Endodermal cell (in vitro differentiated cells): Measurements from ENCODE around the gene CYP4F12. TPM values are rescaled to one million over a fixed set of nuclear protein-coding genes. Genes with fewer than 3 reads are reported as not detected.

Experiments used
- DNase-seq: peaks from one replicate; pipeline ENCODE4 v3.0.0-alpha.2; 2017
- H3K27ac ChIP-seq: 2 replicates; pipeline ENCODE4 v1.5.1; 2013; ENCODE audit warnings: mild to moderate bottlenecking, low read depth, low read length, moderate library complexity
- H3K27me3 ChIP-seq: 2 replicates; pipeline ENCODE4 v1.6.1; 2013; ENCODE audit warnings: mild to moderate bottlenecking, low read length, moderate library complexity; ENCODE audit not compliant: insufficient read depth, control insufficient read depth, poor library complexity, severe bottlenecking
- H3K36me3 ChIP-seq: 2 replicates; pipeline ENCODE4 v1.7.0; 2013; ENCODE audit warnings: mild to moderate bottlenecking, low read length, moderate library complexity; ENCODE audit not compliant: control insufficient read depth, insufficient read depth
- H3K4me1 ChIP-seq: one replicate; pipeline ENCODE4 v1.7.0; 2013; ENCODE audit warnings: low read length; ENCODE audit not compliant: control insufficient read depth, insufficient read depth
- H3K4me3 ChIP-seq: 2 replicates; pipeline ENCODE4 v1.5.1; 2013; ENCODE audit warnings: mild to moderate bottlenecking, low read length, moderate library complexity
- H3K9ac ChIP-seq: 2 replicates; pipeline ENCODE4 v1.6.1; 2013; ENCODE audit warnings: mild to moderate bottlenecking, low read length, moderate library complexity; ENCODE audit not compliant: poor library complexity, severe bottlenecking; ENCODE audit errors: extremely low read depth
- H3K9me3 ChIP-seq: 2 replicates; pipeline ENCODE4 v1.6.1; 2013; ENCODE audit warnings: mild to moderate bottlenecking, low read length, moderate library complexity; ENCODE audit not compliant: control insufficient read depth
- H3K27ac Mint-ChIP-seq: 2 replicates; pipeline ENCODE4 v1.8.0; 2020; ENCODE audit warnings: mixed read lengths
- H3K27me3 Mint-ChIP-seq: 2 replicates; pipeline ENCODE4 v1.8.0; 2021; ENCODE audit warnings: mild to moderate bottlenecking, mixed read lengths; ENCODE audit not compliant: insufficient read depth
- H3K36me3 Mint-ChIP-seq: 2 replicates; pipeline ENCODE4 v1.8.0; 2020; ENCODE audit warnings: low read depth, mixed read lengths
- H3K4me1 Mint-ChIP-seq: 2 replicates; pipeline ENCODE4 v1.8.0; 2020; ENCODE audit warnings: mixed read lengths
- H3K4me3 Mint-ChIP-seq: 2 replicates; pipeline ENCODE4 v1.8.0; 2020; ENCODE audit warnings: mild to moderate bottlenecking, moderate library complexity, mixed read lengths
- H3K9me3 Mint-ChIP-seq: 2 replicates; pipeline ENCODE4 v1.8.0; 2020; ENCODE audit warnings: mild to moderate bottlenecking, mixed read lengths
- WGBS, 2 experiments: methylation state at CpG; one replicate each; pipeline versions ENCODE4 v1.1.5 to v1.1.7; 2013; ENCODE audit warnings: missing lambda C conversion rate in 2 of 2, mixed read lengths in 1 of 2; ENCODE audit not compliant: insufficient coverage in 1 of 2, insufficient read length in 1 of 2; 5-methylcytosine and 5-hydroxymethylcytosine counted together
- total RNA-seq, 2 donors: library from RNA; stranded (reverse); fragmentation: NEBNext Ultra II Directional in 1 of 2; extraction: Animal tissue kit (Norgen Biotek cat#: 25700) in 1 of 2; gene quantifications; 2 replicates in 1 of 2; 3 replicates in 1 of 2; pipeline ENCODE4 v1.2.1, GENCODE V29; 2021
- TF ChIP-seq, protein P1 (sequence below): fragments of 200-600 bp; sonication (generic); conservative IDR thresholded peaks from 2 replicates; pipeline ENCODE4 v1.5.0; 2021; ENCODE audit warnings: antibody characterized with exemption, mild to moderate bottlenecking

CYP4F12 gene
- total RNA-seq, 2 donors from 2014 or later = not detected

DNA sequence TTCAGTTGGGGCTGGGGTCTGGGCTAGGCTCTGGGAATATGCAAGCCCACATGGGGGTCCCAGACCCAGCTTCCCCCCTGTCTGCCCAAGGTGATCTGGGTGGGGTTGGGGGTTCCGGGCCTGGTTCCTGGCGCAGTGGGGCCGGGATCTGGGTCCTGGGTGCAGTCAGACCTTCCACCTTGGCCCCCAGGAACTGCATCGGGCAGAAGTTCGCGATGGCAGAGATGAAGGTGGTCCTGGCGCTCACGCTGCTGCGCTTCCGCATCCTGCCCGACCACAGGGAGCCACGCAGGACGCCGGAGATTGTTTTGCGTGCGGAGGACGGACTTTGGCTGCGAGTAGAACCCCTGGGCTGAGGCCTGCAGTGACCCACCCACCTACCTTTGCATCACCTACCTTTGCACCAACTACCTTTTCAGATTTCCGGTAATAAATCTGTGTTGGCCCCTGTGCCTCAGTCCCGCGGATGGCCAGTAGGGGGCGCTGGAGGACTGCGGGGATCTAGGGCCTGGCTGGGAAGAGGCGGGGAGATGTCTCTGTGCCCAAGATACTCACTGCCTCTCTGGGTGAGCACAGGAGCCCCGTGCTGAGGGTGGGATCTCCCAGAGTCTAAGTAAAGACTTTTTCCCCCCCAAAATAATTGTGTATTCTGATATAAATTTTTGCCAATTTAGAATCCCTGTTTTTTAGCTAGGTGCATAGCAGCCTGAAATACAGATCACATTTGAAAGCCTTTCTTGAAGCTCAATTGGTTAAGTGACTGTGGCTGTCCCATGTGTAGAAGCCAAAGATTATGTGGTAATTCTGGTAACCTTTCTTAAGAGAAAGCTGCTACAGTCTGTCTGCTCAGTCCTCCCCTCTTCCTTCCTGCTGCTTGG, 43.6 kb upstream of the CYP4F12 start:
- H3K4me1 ChIP-seq = no peaks in the 10 kb centered on the region
- H3K4me1 Mint-ChIP-seq = no peaks in the 10 kb centered on the region
- H3K27me3 Mint-ChIP-seq = no peaks in the 10 kb centered on the region
- H3K27ac ChIP-seq = no peak overlapping the region
- no peak overlapping the region for H3K9ac ChIP-seq
- no peak overlapping the region for H3K27ac Mint-ChIP-seq
- no peak overlapping the region for H3K4me3 ChIP-seq
- H3K36me3 Mint-ChIP-seq = no peaks in the 10 kb centered on the region
- no peak overlapping the region for H3K4me3 Mint-ChIP-seq
- 67 to 74% methylated on average over 20 to 25 of the region's 25 CpGs for WGBS, 2 experiments
- no peaks in the 10 kb centered on the region for H3K27me3 ChIP-seq
- H3K36me3 ChIP-seq = no peaks in the 10 kb centered on the region
- TF ChIP-seq, protein P1, sequence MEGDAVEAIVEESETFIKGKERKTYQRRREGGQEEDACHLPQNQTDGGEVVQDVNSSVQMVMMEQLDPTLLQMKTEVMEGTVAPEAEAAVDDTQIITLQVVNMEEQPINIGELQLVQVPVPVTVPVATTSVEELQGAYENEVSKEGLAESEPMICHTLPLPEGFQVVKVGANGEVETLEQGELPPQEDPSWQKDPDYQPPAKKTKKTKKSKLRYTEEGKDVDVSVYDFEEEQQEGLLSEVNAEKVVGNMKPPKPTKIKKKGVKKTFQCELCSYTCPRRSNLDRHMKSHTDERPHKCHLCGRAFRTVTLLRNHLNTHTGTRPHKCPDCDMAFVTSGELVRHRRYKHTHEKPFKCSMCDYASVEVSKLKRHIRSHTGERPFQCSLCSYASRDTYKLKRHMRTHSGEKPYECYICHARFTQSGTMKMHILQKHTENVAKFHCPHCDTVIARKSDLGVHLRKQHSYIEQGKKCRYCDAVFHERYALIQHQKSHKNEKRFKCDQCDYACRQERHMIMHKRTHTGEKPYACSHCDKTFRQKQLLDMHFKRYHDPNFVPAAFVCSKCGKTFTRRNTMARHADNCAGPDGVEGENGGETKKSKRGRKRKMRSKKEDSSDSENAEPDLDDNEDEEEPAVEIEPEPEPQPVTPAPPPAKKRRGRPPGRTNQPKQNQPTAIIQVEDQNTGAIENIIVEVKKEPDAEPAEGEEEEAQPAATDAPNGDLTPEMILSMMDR = peak; percentile 75
- H3K9me3 ChIP-seq = peaks cover 75% of the 10 kb centered on the region
- peak; percentile 93 for DNase-seq
- peaks cover 71% of the 10 kb centered on the region for H3K9me3 Mint-ChIP-seq

DNA sequence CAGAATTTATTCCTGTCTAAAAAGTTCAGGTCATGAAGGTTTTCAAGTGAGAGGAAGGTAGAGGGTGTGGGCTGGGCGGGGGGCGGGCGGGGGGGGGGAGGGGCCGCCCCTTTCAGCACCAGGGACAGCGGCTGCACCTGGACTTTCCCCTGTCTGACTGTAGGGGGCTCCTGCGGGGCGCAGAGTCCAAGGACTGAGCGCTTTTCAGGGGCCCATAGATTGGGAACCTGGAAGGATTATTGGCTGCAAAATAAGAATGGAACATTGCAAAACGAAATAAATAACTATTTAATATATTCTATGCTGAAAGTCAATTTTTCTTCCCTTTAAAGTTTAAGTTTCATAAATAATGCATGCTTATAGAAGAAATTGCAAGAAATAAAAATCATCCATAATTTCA, 41.1 kb upstream of the CYP4F12 start:
- Mint-ChIP-seq H3K27ac (no peak overlapping the region), H3K9me3 (peaks cover 76% of the 10 kb centered on the region), H3K4me3 (no peak overlapping the region), H3K27me3 (no peaks in the 10 kb centered on the region), H3K36me3 (no peaks in the 10 kb centered on the region), H3K4me1 (no peaks in the 10 kb centered on the region)
- no peak overlapping the region for H3K9ac ChIP-seq
- H3K27ac ChIP-seq = no peak overlapping the region
- H3K36me3 ChIP-seq = no peaks in the 10 kb centered on the region
- no peaks in the 10 kb centered on the region for H3K4me1 ChIP-seq
- no peaks in the 10 kb centered on the region for H3K27me3 ChIP-seq
- WGBS, 2 experiments = 68% methylated on average over 4 of the region's 9 CpGs; no CpG with 5 or more reads in 1 of the 2 experiments
- no peak overlapping the region for H3K4me3 ChIP-seq
- TF ChIP-seq, protein P1 = peak; percentile 55
- H3K9me3 ChIP-seq = peaks cover 76% of the 10 kb centered on the region
- DNase-seq = peak; percentile 83

DNA sequence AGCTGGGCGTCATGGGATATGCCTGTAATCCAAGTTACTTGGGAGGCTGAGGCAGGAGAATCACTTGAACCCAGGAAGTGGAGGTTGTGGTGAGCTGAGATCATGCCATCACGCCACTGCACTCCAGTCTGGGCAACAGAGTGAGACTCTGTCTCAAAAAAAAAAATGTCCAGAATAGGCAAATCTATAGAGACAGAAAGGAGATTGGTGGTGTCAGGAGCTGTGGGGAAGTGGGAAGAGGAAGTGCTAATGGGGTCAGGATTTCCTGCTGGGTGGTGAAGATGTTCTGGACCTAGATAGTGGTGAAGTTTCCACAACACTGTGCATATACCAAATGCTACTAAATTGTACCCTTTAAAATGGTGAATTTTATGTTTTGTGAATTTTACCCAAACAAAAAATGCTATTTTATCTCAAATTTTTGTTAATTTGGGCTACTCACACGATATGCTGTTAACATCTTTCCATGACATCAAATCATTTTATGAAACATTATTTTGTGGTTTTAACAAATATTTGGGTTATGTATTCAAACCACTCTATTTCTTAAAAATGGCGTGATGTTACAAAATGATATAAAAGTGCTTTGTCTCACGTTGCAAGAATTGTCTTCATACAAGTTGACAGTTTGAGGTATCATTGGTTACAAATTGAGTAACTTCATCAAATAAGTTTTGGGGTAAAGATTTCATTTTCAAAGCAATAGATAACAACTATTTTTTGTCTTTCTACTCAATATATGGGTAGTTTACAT, 39.6 kb upstream of the CYP4F12 start:
- H3K9ac ChIP-seq = no peak overlapping the region
- Mint-ChIP-seq H3K9me3 (peaks cover 82% of the 10 kb centered on the region), H3K27ac (no peak overlapping the region), H3K36me3 (no peaks in the 10 kb centered on the region), H3K4me3 (no peak overlapping the region), H3K27me3 (no peaks in the 10 kb centered on the region), H3K4me1 (no peaks in the 10 kb centered on the region)
- H3K4me1 ChIP-seq = no peaks in the 10 kb centered on the region
- WGBS, 2 experiments = 44 to 53% methylated on average over 2 to 5 of the region's 5 CpGs
- peaks cover 74% of the 10 kb centered on the region for H3K9me3 ChIP-seq
- H3K27me3 ChIP-seq = no peaks in the 10 kb centered on the region
- H3K36me3 ChIP-seq = no peaks in the 10 kb centered on the region
- no peak for DNase-seq
- TF ChIP-seq, protein P1 = no peak
- no peak overlapping the region for H3K4me3 ChIP-seq
- H3K27ac ChIP-seq = no peak overlapping the region
